T-helper 2 cell treated with Interferon-gamma antibody and Interleukin-4, amounts not matched to agents 5 μg/mL and 100 μg/mL, for 36 hours (primary cell): Measurements from ENCODE around the gene YPEL3.

Experiments
- DNase-seq: peaks from one replicate; pipeline ENCODE4 v3.0.0; 2021; ENCODE audit warnings: low spot score
- H3K27ac Mint-ChIP-seq: one replicate; pipeline ENCODE4 v1.8.0; 2021; ENCODE audit warnings: mild to moderate bottlenecking, mixed read lengths
- H3K27me3 Mint-ChIP-seq: one replicate; pipeline ENCODE4 v1.8.0; 2021; ENCODE audit warnings: low read depth, mixed read lengths
- H3K36me3 Mint-ChIP-seq: one replicate; pipeline ENCODE4 v1.8.0; 2021; ENCODE audit warnings: low read depth, mixed read lengths
- H3K4me1 Mint-ChIP-seq: one replicate; pipeline ENCODE4 v1.8.0; 2021; ENCODE audit warnings: low read depth, mixed read lengths
- H3K4me3 Mint-ChIP-seq: one replicate; pipeline ENCODE4 v1.8.0; 2022; ENCODE audit warnings: mild to moderate bottlenecking, moderate library complexity, mixed read lengths
- H3K9me3 Mint-ChIP-seq: one replicate; pipeline ENCODE4 v1.8.0; 2021; ENCODE audit warnings: mixed read lengths

The YPEL3 gene

GRCh38 chr16:30064729-30065101 is 31.3 kb downstream of the YPEL3 start:
- Mint-ChIP-seq H3K9me3 (no peaks in the 10 kb centered on the region), H3K36me3 (peaks cover 39% of the 10 kb centered on the region), H3K4me3 (peak overlapping the region; percentile 100), H3K4me1 (peaks cover 26% of the 10 kb centered on the region), H3K27ac (peak overlapping the region; percentile 99), H3K27me3 (no peaks in the 10 kb centered on the region)
- DNase-seq = no peak

GRCh38 chr16:30063893-30064728 is 31.9 kb downstream of the YPEL3 start:
- peak overlapping the region; percentile 99 for H3K27ac Mint-ChIP-seq
- H3K4me3 Mint-ChIP-seq = peak overlapping the region; percentile 100
- H3K4me1 Mint-ChIP-seq = peaks cover 22% of the 10 kb centered on the region
- peaks cover 33% of the 10 kb centered on the region for H3K36me3 Mint-ChIP-seq
- H3K9me3 Mint-ChIP-seq = no peaks in the 10 kb centered on the region
- no peaks in the 10 kb centered on the region for H3K27me3 Mint-ChIP-seq
- DNase-seq = peak; percentile 71

GRCh38 chr16:30063278-30063892 is 32.6 kb downstream of the YPEL3 start:
- Mint-ChIP-seq H3K9me3 (no peaks in the 10 kb centered on the region), H3K4me1 (peaks cover 15% of the 10 kb centered on the region), H3K27ac (peak overlapping the region; percentile 99), H3K36me3 (peaks cover 26% of the 10 kb centered on the region), H3K4me3 (peak overlapping the region; percentile 100), H3K27me3 (no peaks in the 10 kb centered on the region)
- no peak for DNase-seq

- H3K4me1 Mint-ChIP-seq = peaks cover 2% of the 10 kb centered on the region
- H3K27me3 Mint-ChIP-seq = no peaks in the 10 kb centered on the region
- no peaks in the 10 kb centered on the region for H3K9me3 Mint-ChIP-seq
- DNase-seq = no peak
- peak overlapping the region; percentile 50 for H3K27ac Mint-ChIP-seq
- H3K36me3 Mint-ChIP-seq = peaks cover 4% of the 10 kb centered on the region
- H3K4me3 Mint-ChIP-seq = no peak overlapping the region
These were observed 35.0 kb downstream of the YPEL3 start for GRCh38 chr16:30060836-30061554.

- Mint-ChIP-seq H3K36me3 (peaks cover 2% of the 10 kb centered on the region), H3K4me3 (no peak overlapping the region), H3K27ac (no peak overlapping the region), H3K9me3 (no peaks in the 10 kb centered on the region), H3K4me1 (peaks cover 5% of the 10 kb centered on the region), H3K27me3 (no peaks in the 10 kb centered on the region)
- DNase-seq = no peak
These were observed 35.7 kb downstream of the YPEL3 start for GRCh38 chr16:30060346-30060745.

- H3K9me3 Mint-ChIP-seq = no peaks in the 10 kb centered on the region
These were observed 41.0 kb downstream of the YPEL3 start for GRCh38 chr16:30054959-30055553.

GRCh38 chr16:30054451-30054850 is 41.6 kb downstream of the YPEL3 start:
- H3K9me3 Mint-ChIP-seq = no peaks in the 10 kb centered on the region
- H3K4me3 Mint-ChIP-seq = peak overlapping the region; percentile 67
- H3K27ac Mint-ChIP-seq = no peak overlapping the region
- peaks cover 2% of the 10 kb centered on the region for H3K36me3 Mint-ChIP-seq
- DNase-seq = no peak
- no peaks in the 10 kb centered on the region for H3K27me3 Mint-ChIP-seq
- H3K4me1 Mint-ChIP-seq = peaks cover 26% of the 10 kb centered on the region

More at GRCh38 chr16:30054959-30055553, 41.0 kb downstream of the YPEL3 start:
- H3K4me1 Mint-ChIP-seq = peaks cover 26% of the 10 kb centered on the region
- peak overlapping the region; percentile 31 for H3K27ac Mint-ChIP-seq
- H3K27me3 Mint-ChIP-seq = no peaks in the 10 kb centered on the region
- H3K36me3 Mint-ChIP-seq = peaks cover 2% of the 10 kb centered on the region
- peak overlapping the region; percentile 67 for H3K4me3 Mint-ChIP-seq
- peak; percentile 46 for DNase-seq

- no peaks in the 10 kb centered on the region for H3K27me3 Mint-ChIP-seq
- DNase-seq = no peak
- H3K4me3 Mint-ChIP-seq = peak overlapping the region; percentile 90
- peaks cover 2% of the 10 kb centered on the region for H3K36me3 Mint-ChIP-seq
- H3K9me3 Mint-ChIP-seq = no peaks in the 10 kb centered on the region
- H3K27ac Mint-ChIP-seq = peak overlapping the region; percentile 31
- peaks cover 29% of the 10 kb centered on the region for H3K4me1 Mint-ChIP-seq
These were observed 42.5 kb downstream of the YPEL3 start for GRCh38 chr16:30053376-30054015.

- Mint-ChIP-seq H3K36me3 (peaks cover 2% of the 10 kb centered on the region), H3K27me3 (no peaks in the 10 kb centered on the region), H3K4me3 (peak overlapping the region; percentile 90), H3K27ac (peak overlapping the region; percentile 84), H3K4me1 (peaks cover 29% of the 10 kb centered on the region), H3K9me3 (no peaks in the 10 kb centered on the region)
- DNase-seq = peak; percentile 92
These were observed 43.2 kb downstream of the YPEL3 start for GRCh38 chr16:30052671-30053372.

- Mint-ChIP-seq H3K27me3 (no peaks in the 10 kb centered on the region), H3K4me1 (peaks cover 29% of the 10 kb centered on the region), H3K27ac (peak overlapping the region; percentile 80), H3K36me3 (peaks cover 2% of the 10 kb centered on the region), H3K9me3 (no peaks in the 10 kb centered on the region), H3K4me3 (peak overlapping the region; percentile 88)
- no peak for DNase-seq
These were observed 44.5 kb downstream of the YPEL3 start for GRCh38 chr16:30051518-30051917.

GRCh38 chr16:30049871-30050270 is 46.1 kb downstream of the YPEL3 start:
- no peaks in the 10 kb centered on the region for H3K27me3 Mint-ChIP-seq
- no peaks in the 10 kb centered on the region for H3K9me3 Mint-ChIP-seq

GRCh38 chr16:30046588-30046987 is 49.4 kb downstream of the YPEL3 start:
- H3K27ac Mint-ChIP-seq = no peak overlapping the region

More at GRCh38 chr16:30049871-30050270, 46.1 kb downstream of the YPEL3 start:
- DNase-seq = no peak
- Mint-ChIP-seq H3K4me3 (no peak overlapping the region), H3K27ac (no peak overlapping the region), H3K36me3 (peaks cover 2% of the 10 kb centered on the region), H3K4me1 (peaks cover 21% of the 10 kb centered on the region)

GRCh38 chr16:30046178-30046577 is 49.8 kb downstream of the YPEL3 start:
- no peak overlapping the region for H3K4me3 Mint-ChIP-seq
- no peak overlapping the region for H3K27ac Mint-ChIP-seq
- peaks cover 5% of the 10 kb centered on the region for H3K4me1 Mint-ChIP-seq
- no peak for DNase-seq
- no peaks in the 10 kb centered on the region for H3K9me3 Mint-ChIP-seq
- no peaks in the 10 kb centered on the region for H3K36me3 Mint-ChIP-seq
- peaks cover 6% of the 10 kb centered on the region for H3K27me3 Mint-ChIP-seq

More at GRCh38 chr16:30046588-30046987, 49.4 kb downstream of the YPEL3 start:
- DNase-seq = no peak
- H3K36me3 Mint-ChIP-seq = peaks cover 1% of the 10 kb centered on the region
- H3K4me3 Mint-ChIP-seq = no peak overlapping the region
- H3K27me3 Mint-ChIP-seq = peaks cover 6% of the 10 kb centered on the region
- H3K9me3 Mint-ChIP-seq = no peaks in the 10 kb centered on the region
- peaks cover 7% of the 10 kb centered on the region for H3K4me1 Mint-ChIP-seq
